ENCODE measurements around the gene PSMA3. TPM values are rescaled to one million over a fixed set of nuclear protein-coding genes. Genes with fewer than 3 reads are reported as not detected.
A peak's percentile ranks its signal among the peaks of the same experiment; 100 is the strongest.

The PSMA3 gene
- 100 to 1,000 TPM; 100 to 138 TPM for total RNA-seq
- long read RNA-seq, transcript PSMA3-201 (11 exons, 970 nt), result major isoform, 58 of 76 reads
- long read RNA-seq, partial matches to known transcripts, result 1 of 76 reads
- long read RNA-seq, other reads (novel, unspliced or antisense), result 17 of 76 reads

DNA sequence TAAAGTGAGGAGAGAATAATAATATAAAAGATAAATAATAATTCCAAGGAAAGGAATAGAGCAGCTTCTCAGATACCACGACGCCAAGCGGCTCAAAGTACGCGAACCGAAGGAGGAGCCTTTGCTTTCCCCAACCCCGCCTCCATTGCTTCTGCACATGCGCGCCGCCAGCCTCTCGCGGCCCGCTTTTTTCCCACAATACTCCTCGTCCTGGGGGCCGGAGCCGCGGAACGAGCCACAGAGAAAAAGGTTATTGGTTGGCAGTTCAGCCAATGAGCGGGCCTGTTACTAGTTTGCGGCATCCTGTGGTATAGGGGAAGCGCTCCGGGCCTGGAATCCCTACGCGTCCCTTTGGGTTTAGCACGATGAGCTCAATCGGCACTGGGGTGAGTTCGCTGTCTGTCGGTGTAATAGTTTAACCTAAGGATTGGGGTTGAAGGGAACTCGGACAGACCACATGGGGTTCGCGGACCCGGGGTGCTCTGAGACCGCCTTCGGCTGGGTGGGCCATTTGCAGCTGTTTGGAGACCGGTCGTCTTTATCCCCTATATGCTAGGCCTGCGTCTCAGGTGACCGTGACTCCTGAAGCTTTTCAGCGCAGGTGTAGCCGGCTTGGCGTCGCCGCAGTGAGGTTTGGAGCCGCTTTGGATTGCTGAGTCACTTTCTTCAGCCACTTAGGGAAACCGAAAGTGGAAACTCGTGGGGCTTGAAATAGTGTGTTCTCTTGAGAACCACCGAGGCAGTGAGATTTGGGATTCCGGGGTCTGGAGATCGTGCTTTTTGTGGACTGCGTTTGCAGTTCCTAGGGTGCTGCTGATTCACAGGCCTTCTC lies at the start of gene PSMA3:
PSMA3 (plus strand) TSS at position 288 of the 832 bp plus-strand sequence; CDS start at position 366, 78 bp downstream.
- ATAC-seq, result peak; percentile 95
- peak; percentile 96 to 98 for DNase-seq
- intact Hi-C loops (cut with DNase I, micrococcal nuclease), result no loop called here

- ATAC-seq (no peak), DNase-seq (no peak)
- intact Hi-C loops (cut with DNase I, micrococcal nuclease), result no loop called here
Measured at GRCh38 chr14:58196198-58196597, 48.4 kb upstream of the PSMA3 start.

DNA sequence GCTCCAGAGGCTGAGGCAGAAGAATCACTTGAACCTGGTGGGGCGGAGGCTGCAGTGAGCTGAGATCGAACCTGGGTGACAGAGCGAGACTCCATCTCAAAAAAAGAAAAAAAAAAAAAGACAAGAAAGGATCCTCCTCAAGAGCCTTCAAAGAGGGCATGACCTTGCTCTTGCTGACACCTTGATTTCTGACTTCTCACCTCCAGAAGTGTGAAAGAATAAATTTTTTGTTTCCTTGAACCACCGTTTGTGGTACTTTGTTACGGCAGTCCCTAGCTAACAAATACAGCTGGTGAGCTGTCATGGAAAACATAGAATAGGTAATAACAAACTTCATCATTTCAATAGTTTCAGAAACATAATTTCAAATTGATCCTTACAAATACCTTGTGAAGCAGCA lies 46.6 kb upstream of the PSMA3 start:
- no peak for DNase-seq
- intact Hi-C loops (cut with DNase I, micrococcal nuclease), result no loop called here
- no peak for ATAC-seq

- peak; percentile 96 for ATAC-seq
Measured at GRCh38 chr14:58199726-58200479, 44.7 kb upstream of the PSMA3 start, which contains the start of gene ACTR10. Gene ACTR10, plus strand, starts transcription at chr14:58200149. Its CDS starts 69 bp downstream, at chr14:58200218.

GRCh38 chr14:58200480-58200841 lies 44.2 kb upstream of the PSMA3 start:
- ATAC-seq, result no peak
- intact Hi-C loops (cut with DNase I, micrococcal nuclease), result no loop called here
- DNase-seq, result no peak

More at GRCh38 chr14:58199726-58200479, 44.7 kb upstream of the PSMA3 start, which contains the start of gene ACTR10:
- DNase-seq, result peak; percentile 88 to 92
- intact Hi-C loops (cut with DNase I, micrococcal nuclease), result no loop called here

GRCh38 chr14:58200846-58201245 lies 43.8 kb upstream of the PSMA3 start:
- intact Hi-C loops (cut with DNase I, micrococcal nuclease), result no loop called here
- ATAC-seq, result no peak
- DNase-seq, result no peak

DNA sequence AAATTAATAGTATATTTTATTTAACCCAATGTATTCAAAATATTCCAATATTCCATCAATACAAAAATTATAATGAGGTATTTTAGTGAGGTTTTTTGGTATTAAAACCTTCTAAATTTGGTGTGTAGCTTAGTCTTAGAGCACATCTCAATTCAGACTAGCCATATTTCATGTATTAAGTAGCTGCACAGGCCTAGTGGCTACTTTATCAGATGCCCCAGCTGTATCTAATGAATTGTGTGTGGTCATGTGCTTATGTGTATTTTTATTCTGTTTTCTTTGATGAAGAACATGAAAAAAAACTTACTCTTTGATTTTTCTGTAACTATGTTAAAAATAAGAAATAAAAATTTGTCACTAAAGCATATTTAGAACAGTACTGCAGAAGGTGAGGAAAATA lies 31.5 kb upstream of the PSMA3 start:
- intact Hi-C loops (cut with DNase I, micrococcal nuclease), result no loop called here
- ATAC-seq, result no peak

GRCh38 chr14:58215191-58215914 lies 29.3 kb upstream of the PSMA3 start:
- DNase-seq (no peak), ATAC-seq (no peak)
- intact Hi-C loops (cut with DNase I, micrococcal nuclease), result no loop called here

More for the DNA sequence above, 31.5 kb upstream of the PSMA3 start:
- no peak for DNase-seq

- intact Hi-C loops (cut with DNase I, micrococcal nuclease), result no loop called here
- DNase-seq (no peak), ATAC-seq (no peak)
Measured at GRCh38 chr14:58216544-58216943, 28.1 kb upstream of the PSMA3 start.

GRCh38 chr14:58227096-58227819 lies 17.4 kb upstream of the PSMA3 start:
- intact Hi-C loops (cut with DNase I, micrococcal nuclease), result no loop called here

DNA sequence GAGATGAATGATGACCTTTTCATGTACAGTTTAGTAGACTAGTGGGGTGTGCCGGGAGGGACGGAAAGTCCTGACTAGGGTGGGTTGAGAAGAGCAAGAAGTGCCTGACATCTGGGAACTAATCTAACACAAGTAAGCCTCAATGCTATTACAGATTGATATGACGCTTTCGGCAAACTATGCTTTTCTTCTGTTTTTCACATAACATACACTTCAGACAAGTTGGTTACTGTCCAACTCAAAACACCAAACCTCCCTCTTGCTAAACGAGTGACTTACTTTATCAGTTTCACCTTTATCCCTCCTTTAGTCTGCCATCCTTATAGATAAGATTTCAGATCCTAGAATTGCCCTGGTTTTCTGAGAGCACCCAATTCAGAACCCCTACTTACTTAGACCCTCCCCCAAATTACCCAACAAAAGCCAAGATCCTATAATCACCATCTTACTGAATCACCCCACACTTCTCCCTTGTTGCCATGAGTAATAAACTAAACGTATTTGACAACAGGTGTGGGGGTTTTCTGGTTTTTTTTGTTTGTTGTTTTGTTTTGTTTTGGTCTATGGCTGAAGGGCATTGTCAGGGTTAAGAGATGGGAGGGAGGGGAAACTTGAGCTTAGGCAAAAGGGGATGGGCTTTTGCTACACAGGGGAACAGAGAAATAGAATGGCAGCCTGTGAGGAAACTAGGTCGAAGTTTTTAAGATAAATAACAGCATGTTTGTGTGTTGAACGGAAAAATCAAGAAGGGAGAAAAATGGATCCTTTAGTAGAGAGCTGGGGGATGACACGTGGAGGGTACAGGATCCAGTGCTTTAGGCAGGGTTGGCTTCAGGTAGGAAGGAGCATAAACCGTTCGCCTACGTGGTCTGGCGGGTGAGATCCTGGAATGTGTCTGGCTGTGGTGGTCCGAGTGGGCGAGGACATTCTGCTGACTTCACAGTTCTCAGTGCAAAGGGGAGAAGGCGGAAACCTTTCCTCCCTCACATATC lies 6.1 kb upstream of the PSMA3 start:
- ATAC-seq (peak; percentile 40), DNase-seq (no peak)
- intact Hi-C loops (cut with DNase I, micrococcal nuclease), result no loop called here

More at GRCh38 chr14:58227096-58227819, 17.4 kb upstream of the PSMA3 start:
- no peak for ATAC-seq
- DNase-seq, result no peak

- intact Hi-C loops (cut with DNase I, micrococcal nuclease), result no loop called here
- DNase-seq (peak; percentile 56 to 77), ATAC-seq (peak; percentile 26)
Measured at GRCh38 chr14:58239244-58240195, 5.1 kb upstream of the PSMA3 start.

- ATAC-seq (peak; percentile 36), DNase-seq (no peak)
- intact Hi-C loops (cut with DNase I, micrococcal nuclease), result no loop called here
Measured at GRCh38 chr14:58243790-58244555, 670 bp upstream of the PSMA3 start.

- no peak for DNase-seq
- ATAC-seq, result no peak
- intact Hi-C loops (cut with DNase I, micrococcal nuclease), result no loop called here
Measured at GRCh38 chr14:58245562-58245961, 919 bp downstream of the PSMA3 start.

GRCh38 chr14:58249611-58250010 lies 5.0 kb downstream of the PSMA3 start:
- intact Hi-C loops (cut with DNase I, micrococcal nuclease), result no loop called here
- DNase-seq (no peak), ATAC-seq (no peak)

Measured in left colon (tissue), 2 donors.